Activated CD4-positive, alpha-beta memory T cell treated with anti-CD3 and anti-CD28 coated beads for 36 hours (primary cell): ENCODE data around the gene OPALIN. TPM values are rescaled to one million over a fixed set of nuclear protein-coding genes. Genes with fewer than 3 reads are reported as not detected.

ENCODE experiments used
- CTCF ChIA-PET: fragments of 350-600 bp; sonication (Branson Sonifier 250); formaldehyde crosslinking; loops from one replicate; lab custom pipeline; 2021; ENCODE audit warnings: antibody characterized with exemption, inconsistent platforms; lab: Charles Lee
- POLR2A ChIA-PET: fragments of 350-600 bp; sonication (Branson Sonifier 250); formaldehyde crosslinking; loops from one replicate; lab custom pipeline; 2021; ENCODE audit warnings: antibody characterized with exemption; lab: Charles Lee
- DNase-seq: peaks from one replicate; pipeline ENCODE4 v3.0.0-alpha.2; 2020
- H3K27ac Mint-ChIP-seq: one replicate; pipeline ENCODE4 v1.8.0; 2021; ENCODE audit warnings: mixed read lengths
- H3K27me3 Mint-ChIP-seq: one replicate; pipeline ENCODE4 v1.8.0; 2021; ENCODE audit warnings: mixed read lengths
- H3K36me3 Mint-ChIP-seq: one replicate; pipeline ENCODE4 v1.8.0; 2021; ENCODE audit warnings: mixed read lengths
- H3K4me1 Mint-ChIP-seq: one replicate; pipeline ENCODE4 v1.8.0; 2021; ENCODE audit warnings: low read depth, mixed read lengths
- H3K4me3 Mint-ChIP-seq: one replicate; pipeline ENCODE4 v1.8.0; 2021; ENCODE audit warnings: mild to moderate bottlenecking, mixed read lengths
- H3K9me3 Mint-ChIP-seq: one replicate; pipeline ENCODE4 v1.8.0; 2021; ENCODE audit warnings: mixed read lengths
- intact Hi-C: fragments of 100-400 bp; cut with micrococcal nuclease; formaldehyde crosslinking; loops from one replicate; pipeline ENCODE4 v1.15.1; 2023
- total RNA-seq, 2 experiments: library from RNA; stranded (reverse); gene quantifications; one replicate each; pipeline ENCODE4 v1.2.3, GENCODE V29; 2021

Gene OPALIN
- total RNA-seq, 2 experiments from 2014 or later, result not detected

DNA sequence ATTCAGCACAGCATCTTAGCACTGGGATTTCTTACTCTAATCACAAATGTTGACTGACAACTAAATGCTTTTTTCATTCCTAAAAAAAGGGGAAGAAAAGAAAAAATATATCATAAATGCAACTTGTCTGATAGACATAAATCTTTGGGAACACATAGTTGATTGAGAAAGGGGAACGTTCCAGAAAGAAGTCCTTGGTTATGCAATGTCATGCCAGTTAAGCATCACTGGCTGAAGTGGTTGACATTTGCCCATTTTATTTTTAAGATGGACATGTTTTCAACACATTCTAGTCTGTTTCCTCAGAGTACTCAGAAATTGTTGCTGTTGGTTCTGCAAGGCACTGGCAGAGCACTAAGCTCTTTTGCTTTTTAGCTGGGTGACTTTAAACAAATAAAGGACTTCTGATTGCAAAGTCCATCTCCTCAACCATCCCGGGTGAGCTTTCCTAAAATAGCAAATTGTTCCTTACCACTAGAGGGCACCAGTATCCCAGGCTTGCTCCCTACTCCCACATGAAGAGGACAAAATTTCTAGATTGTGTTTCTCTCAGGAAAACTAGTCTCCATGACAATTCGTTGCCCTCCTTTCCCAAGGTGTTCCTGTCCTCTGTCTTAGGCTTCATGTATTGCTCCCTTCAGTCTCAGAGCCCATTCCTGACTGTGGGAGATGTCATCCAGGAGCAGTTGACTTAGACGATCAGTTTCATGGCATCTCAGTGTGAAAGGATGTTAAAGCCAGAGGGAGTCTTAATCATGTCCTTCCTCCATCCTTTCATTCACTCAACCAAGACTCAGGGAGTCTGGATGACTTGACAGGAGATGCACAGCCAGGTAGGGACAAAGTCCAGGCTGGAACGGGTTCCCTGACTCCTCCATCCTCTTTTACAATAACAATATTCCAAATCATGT lies 23.9 kb downstream of the OPALIN start:
- Mint-ChIP-seq H3K4me3 (no peak overlapping the region), H3K9me3 (no peaks in the 10 kb centered on the region), H3K4me1 (peaks cover 12% of the 10 kb centered on the region), H3K27ac (no peak overlapping the region), H3K36me3 (no peaks in the 10 kb centered on the region), H3K27me3 (peaks cover 27% of the 10 kb centered on the region)
- ChIA-PET POLR2A (no interaction called here), CTCF (interaction anchor here (0.7 to 2.8 kb wide), 13 partner anchors 13 to 318 kb away, joined by 3 to 19 read pairs (median 6); no protein-coding TSS in a partner anchor)
- DNase-seq, result no peak
- intact Hi-C loops, result no loop called here

DNA sequence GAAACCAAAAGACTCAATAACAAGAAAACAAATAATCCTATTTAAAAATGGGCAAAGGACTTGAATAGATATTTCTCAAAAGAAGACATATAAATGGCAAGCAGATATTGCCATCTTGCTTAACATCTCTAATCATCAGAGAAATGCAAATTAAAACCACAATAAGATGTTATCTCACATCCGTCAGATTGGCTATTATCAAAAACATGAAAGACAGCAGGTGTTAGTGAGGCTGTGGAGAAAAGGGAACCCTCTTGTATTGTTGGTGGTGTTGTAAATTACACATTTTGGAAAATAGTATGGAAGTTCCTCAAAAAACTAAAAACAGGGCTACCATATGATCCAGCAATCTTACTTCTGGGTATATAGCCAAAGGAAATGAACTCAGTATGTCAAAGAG lies 25.7 kb downstream of the OPALIN start:
- no peak for DNase-seq
- Mint-ChIP-seq H3K27ac (no peak overlapping the region), H3K4me3 (no peak overlapping the region), H3K27me3 (peaks cover 29% of the 10 kb centered on the region), H3K9me3 (no peaks in the 10 kb centered on the region), H3K36me3 (no peaks in the 10 kb centered on the region), H3K4me1 (peaks cover 12% of the 10 kb centered on the region)
- CTCF ChIA-PET, result interaction anchor here (1.0 to 2.0 kb wide), 3 partner anchors 10 to 104 kb away, joined by 6 to 19 read pairs (median 9); no protein-coding TSS in a partner anchor
- POLR2A ChIA-PET, result no interaction called here
- intact Hi-C loops, result no loop called here

DNA sequence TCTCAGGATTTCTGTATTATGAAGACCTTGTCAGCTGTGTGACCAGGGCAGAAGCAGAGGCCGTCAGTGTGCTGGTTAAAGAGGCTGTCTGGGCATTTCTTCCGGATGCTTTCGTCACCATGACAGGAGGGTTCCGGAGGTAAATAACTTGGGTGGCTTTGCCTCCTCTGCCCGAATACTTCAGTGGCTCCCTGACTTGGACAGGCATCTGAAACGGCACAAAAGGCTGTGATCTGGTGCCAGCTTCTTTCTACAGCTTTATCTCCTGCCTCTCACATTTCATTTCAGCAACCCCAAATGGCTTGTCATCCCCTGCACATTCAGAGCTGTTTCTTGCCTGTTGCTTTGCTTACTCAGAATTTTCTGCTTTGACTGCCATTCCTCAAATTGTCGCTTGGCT lies 31.3 kb downstream of the OPALIN start:
- CTCF ChIA-PET, result interaction anchor here (1.2 to 1.3 kb wide), 2 partner anchors 11 to 98 kb away, joined by 3 read pairs; no protein-coding TSS in a partner anchor
- Mint-ChIP-seq H3K36me3 (no peaks in the 10 kb centered on the region), H3K9me3 (no peaks in the 10 kb centered on the region), H3K4me3 (no peak overlapping the region), H3K27me3 (peaks cover 25% of the 10 kb centered on the region), H3K27ac (no peak overlapping the region), H3K4me1 (no peaks in the 10 kb centered on the region)
- POLR2A ChIA-PET, result no interaction called here
- DNase-seq, result no peak
- intact Hi-C loops, result no loop called here

DNA sequence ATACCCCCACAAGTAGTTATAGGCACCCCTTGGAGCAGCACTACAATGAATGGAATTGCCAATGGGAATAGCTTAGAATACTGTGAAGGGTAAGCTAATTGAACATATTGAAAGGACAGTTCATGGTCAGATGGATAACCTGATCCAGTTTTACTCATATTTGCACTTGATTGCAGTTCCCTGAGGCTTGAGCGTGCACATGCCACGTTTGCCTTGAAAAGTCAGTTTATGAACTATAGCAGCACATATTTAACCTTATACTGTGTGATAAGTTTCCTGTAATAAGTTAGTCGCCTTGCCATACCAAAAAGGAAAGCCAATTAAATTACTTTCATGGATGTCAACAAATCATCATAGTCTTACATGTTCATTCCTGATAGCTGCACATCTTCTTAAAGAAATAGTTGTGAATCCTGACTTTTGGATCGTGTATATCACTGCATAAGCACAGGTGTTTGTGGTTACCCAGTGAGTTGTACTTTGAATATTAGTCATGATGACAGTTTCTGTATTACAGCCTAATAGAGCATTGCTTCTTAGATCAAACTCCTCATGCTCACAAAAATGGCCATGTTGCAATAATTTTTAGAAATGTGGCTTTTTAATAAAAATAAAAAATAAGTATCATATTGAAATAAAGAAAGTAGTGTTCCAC lies 33.0 kb downstream of the OPALIN start:
- Mint-ChIP-seq H3K9me3 (no peaks in the 10 kb centered on the region), H3K36me3 (no peaks in the 10 kb centered on the region), H3K27ac (no peak overlapping the region), H3K4me1 (no peaks in the 10 kb centered on the region), H3K4me3 (no peak overlapping the region), H3K27me3 (peaks cover 22% of the 10 kb centered on the region)
- POLR2A ChIA-PET, result no interaction called here
- DNase-seq, result no peak
- CTCF ChIA-PET, result interaction anchor here (1.6 kb wide), 1 partner anchor 15 kb away, joined by 5 read pairs; no protein-coding TSS in a partner anchor
- intact Hi-C loops, result no loop called here

DNA sequence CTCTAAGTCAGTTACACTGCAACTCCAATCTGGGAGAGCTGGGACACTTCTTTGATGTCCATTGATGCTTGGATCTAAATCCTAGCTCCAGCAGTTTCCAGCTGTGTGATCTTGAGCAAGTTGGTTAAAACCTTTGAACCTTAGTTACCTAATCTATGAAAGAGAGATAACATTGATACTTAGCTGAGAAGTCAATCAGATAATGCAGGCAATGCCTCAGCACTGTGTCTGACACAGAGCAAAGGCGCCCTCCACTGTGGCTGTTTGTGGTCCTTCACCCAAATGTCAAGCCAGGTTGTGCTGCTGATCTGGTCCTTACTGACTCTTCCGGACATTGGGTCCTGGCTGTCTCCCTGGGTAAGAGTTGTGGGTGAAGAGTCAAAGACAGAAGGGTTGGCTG lies 34.4 kb downstream of the OPALIN start:
- Mint-ChIP-seq H3K27me3 (peaks cover 18% of the 10 kb centered on the region), H3K27ac (no peak overlapping the region), H3K4me3 (no peak overlapping the region), H3K9me3 (no peaks in the 10 kb centered on the region), H3K36me3 (no peaks in the 10 kb centered on the region), H3K4me1 (no peaks in the 10 kb centered on the region)
- ChIA-PET CTCF (interaction anchor here (0.7 to 1.2 kb wide), 2 partner anchors 15 to 95 kb away, joined by 3 to 4 read pairs; no protein-coding TSS in a partner anchor), POLR2A (no interaction called here)
- intact Hi-C loops, result no loop called here
- no peak for DNase-seq

DNA sequence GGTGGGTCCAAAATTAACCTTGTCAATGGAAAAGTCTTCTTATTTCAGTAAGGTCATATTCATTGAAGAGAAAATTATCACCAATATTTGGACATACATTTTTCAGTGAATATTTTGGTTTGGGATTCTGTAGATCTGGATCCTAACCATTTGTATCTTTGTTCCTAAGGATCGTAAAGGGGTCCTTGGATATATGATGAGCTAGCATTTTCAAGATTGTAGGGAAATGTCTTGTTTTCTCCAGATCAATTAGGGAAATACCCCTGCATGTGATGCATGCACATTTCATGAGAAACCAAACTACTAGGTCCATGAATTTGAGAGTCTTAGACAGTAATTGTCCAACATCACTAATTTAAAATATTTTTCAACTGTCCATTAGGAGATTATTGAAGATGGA lies 36.5 kb downstream of the OPALIN start:
- H3K27ac Mint-ChIP-seq, result no peak overlapping the region

DNA sequence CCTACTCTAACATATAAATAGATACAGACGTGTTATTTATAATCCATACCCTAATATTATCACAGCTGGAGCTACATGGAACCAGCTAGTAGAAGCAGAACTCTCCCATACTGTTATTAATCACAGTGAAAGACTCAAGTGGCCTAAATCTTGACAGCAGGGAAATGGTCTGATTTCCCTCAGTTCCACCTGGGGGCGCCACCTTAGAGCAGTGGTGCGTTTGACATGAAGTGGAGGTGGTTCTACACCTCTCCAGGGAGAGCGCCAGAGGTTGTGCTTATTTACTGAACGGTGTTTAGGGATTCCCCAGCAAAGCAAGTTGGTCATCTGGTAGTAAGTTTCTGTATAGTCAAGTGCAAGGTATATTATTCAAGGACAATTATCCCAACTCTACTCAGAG lies 37.0 kb downstream of the OPALIN start:
- Mint-ChIP-seq H3K9me3 (no peaks in the 10 kb centered on the region), H3K27me3 (peaks cover 12% of the 10 kb centered on the region), H3K36me3 (no peaks in the 10 kb centered on the region), H3K27ac (no peak overlapping the region), H3K4me1 (no peaks in the 10 kb centered on the region), H3K4me3 (no peak overlapping the region)
- CTCF ChIA-PET, result interaction anchor here (0.6 to 1.3 kb wide), 4 partner anchors 91 to 305 kb away, joined by 3 to 4 read pairs (median 4); no protein-coding TSS in a partner anchor
- intact Hi-C loops, result no loop called here
- DNase-seq, result no peak
- POLR2A ChIA-PET, result no interaction called here

More for the DNA sequence above, 36.5 kb downstream of the OPALIN start:
- no peak for DNase-seq
- H3K4me3 Mint-ChIP-seq, result no peak overlapping the region
- H3K36me3 Mint-ChIP-seq, result no peaks in the 10 kb centered on the region
- H3K9me3 Mint-ChIP-seq, result no peaks in the 10 kb centered on the region
- intact Hi-C loops, result no loop called here
- ChIA-PET CTCF (interaction anchor here (0.6 to 1.3 kb wide), 6 partner anchors 11 to 309 kb away, joined by 3 to 6 read pairs (median 4); no protein-coding TSS in a partner anchor), POLR2A (interaction anchor here (0.6 kb wide), 1 partner anchor 262 kb away, joined by 6 read pairs; no protein-coding TSS in a partner anchor)
- H3K4me1 Mint-ChIP-seq, result no peaks in the 10 kb centered on the region
- peaks cover 14% of the 10 kb centered on the region for H3K27me3 Mint-ChIP-seq

DNA sequence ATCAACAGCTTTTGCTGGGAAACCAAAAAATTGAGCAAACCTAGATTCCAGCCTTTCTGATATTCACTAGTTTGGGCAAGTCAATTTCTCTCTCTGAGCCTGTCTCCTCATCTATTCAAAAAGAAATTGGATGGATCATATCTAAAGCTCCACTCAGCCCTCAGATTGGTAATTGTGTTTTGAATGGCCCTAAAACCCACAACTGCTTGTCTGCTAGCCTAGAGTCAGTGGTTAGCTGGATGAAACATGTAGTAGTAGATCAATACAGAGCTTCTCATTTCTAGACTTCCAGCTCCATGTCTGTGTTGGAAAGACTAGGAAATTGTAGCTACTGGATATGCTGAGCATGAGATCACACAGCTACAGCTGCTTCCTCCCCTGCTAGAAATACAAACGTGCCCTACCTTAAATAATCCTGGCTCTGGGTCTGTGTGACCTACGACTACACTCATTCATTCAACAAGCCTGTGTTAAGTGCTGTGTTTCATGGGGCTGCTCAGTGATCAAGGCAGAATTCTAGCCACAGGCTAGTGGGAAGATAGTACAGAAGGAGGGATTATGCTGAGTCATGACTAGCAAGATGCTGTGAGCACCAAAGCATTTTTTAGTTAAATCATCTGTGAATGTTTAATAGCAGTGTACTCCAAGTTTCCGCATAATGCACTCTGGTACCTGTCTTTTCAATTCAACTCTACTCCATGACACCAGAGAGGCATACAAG lies 38.9 kb downstream of the OPALIN start:
- DNase-seq, result no peak
- no peak overlapping the region for H3K27ac Mint-ChIP-seq
- no peaks in the 10 kb centered on the region for H3K9me3 Mint-ChIP-seq
- peaks cover 21% of the 10 kb centered on the region for H3K27me3 Mint-ChIP-seq
- H3K4me3 Mint-ChIP-seq, result no peak overlapping the region
- no peaks in the 10 kb centered on the region for H3K4me1 Mint-ChIP-seq
- no peaks in the 10 kb centered on the region for H3K36me3 Mint-ChIP-seq
- intact Hi-C loops, result no loop called here
- ChIA-PET POLR2A (no interaction called here), CTCF (interaction anchor here (0.9 kb wide), 1 partner anchor 21 kb away, joined by 4 read pairs; no protein-coding TSS in a partner anchor)

DNA sequence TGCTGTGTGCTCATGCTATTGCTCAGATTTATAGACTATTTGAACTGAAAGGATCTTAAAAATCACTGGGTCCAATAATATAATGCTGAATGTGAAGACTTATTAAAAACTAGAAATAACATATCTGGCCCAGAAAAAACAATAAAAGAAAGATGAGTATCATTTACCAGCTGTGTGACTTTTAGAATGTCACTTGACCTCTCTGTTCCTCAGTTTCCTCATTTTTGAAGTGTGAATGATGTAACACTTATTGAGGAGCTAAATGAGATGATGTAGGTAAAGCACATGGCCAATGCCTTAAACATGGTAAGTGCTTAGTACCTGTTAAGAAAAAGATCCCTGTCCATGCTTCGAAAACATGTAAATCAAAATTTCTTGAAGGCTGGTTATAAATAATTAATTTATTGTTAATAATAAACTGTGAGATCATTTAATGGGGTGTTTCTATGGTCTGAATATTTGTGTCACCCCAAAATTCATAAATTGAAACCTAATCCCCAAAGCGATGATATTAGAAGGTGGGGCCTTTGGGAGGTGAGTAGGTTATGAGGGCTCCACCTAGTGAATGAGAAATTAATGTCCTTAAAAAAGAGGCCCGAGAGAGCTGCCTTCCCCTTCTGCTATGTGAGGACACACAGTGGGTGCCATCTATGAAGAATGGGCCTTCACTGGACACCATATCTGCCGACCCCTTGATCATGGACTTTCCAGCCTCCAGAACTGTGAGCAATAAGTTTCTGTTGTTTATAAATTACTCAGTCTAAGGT lies 41.6 kb downstream of the OPALIN start:
- peaks cover 20% of the 10 kb centered on the region for H3K27me3 Mint-ChIP-seq
- H3K4me1 Mint-ChIP-seq, result no peaks in the 10 kb centered on the region
- no peak overlapping the region for H3K4me3 Mint-ChIP-seq
- no peak overlapping the region for H3K27ac Mint-ChIP-seq
- intact Hi-C loops, result no loop called here
- POLR2A ChIA-PET, result no interaction called here
- CTCF ChIA-PET, result interaction anchor here (1.5 to 2.3 kb wide), 2 partner anchors 17 to 88 kb away, joined by 3 to 9 read pairs; no protein-coding TSS in a partner anchor
- no peaks in the 10 kb centered on the region for H3K36me3 Mint-ChIP-seq
- no peak for DNase-seq
- no peaks in the 10 kb centered on the region for H3K9me3 Mint-ChIP-seq

DNA sequence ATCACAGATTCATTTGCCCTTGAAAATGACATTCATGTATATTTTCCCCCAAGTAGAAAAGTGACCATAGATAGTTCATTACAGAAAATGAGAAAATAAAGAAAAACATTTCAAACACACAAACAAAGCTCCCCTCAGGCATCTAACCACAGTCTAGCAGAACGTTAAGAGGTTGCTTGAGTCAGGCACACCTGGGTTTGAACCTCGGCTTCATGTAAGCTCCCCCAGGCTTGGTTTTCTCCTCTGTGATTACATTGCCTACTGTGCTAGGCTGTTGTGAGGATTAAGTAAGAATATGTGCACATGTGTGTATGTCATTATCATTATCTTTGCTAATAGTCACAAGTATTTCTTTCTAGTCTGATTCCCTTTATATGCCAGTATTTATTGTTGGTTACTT lies 45.5 kb downstream of the OPALIN start:
- DNase-seq, result no peak
- CTCF ChIA-PET, result no interaction called here
- POLR2A ChIA-PET, result no interaction called here

DNA sequence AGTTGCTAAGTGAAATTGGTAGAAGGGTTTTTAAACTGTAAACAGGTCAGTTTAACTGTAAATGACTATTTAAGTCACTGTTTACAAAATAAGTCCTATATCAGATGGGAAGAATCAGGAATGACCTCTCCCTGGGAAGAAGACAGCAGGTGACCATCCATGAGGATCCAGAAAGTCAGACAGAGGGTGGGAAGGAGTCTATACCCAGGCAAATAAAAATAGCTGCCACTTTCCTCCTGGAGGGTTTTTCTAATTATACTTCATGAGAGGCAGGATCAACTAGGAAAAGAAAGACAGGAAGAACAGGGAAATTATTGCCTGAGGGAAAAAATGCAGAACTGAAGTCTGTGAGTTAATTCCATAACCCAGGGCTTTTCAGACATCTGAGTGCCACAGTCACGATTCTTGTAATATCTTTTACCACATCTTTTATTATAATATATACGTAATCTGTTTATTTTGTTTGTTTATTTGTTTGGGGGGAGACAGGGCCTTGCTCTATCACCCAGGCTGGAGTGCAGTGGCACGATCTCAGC lies 47.6 kb downstream of the OPALIN start:
- ChIA-PET POLR2A (no interaction called here), CTCF (interaction anchor here (1.0 kb wide), 1 partner anchor 81 kb away, joined by 3 read pairs; no protein-coding TSS in a partner anchor)
- intact Hi-C loops, result no loop called here
- Mint-ChIP-seq H3K27ac (no peak overlapping the region), H3K36me3 (no peaks in the 10 kb centered on the region), H3K4me1 (no peaks in the 10 kb centered on the region), H3K27me3 (peaks cover 31% of the 10 kb centered on the region), H3K9me3 (no peaks in the 10 kb centered on the region), H3K4me3 (no peak overlapping the region)
- DNase-seq, result no peak

More for the DNA sequence above, 45.5 kb downstream of the OPALIN start:
- Mint-ChIP-seq H3K36me3 (no peaks in the 10 kb centered on the region), H3K4me3 (no peak overlapping the region), H3K9me3 (no peaks in the 10 kb centered on the region), H3K27ac (no peak overlapping the region), H3K4me1 (no peaks in the 10 kb centered on the region), H3K27me3 (peaks cover 26% of the 10 kb centered on the region)
- intact Hi-C loops, result no loop called here
